Measurements from ENCODE around the gene LHX2. TPM values are rescaled to one million over a fixed set of nuclear protein-coding genes. Genes with fewer than 3 reads are reported as not detected.
A peak's percentile ranks its signal among the peaks of the same experiment; 100 is the strongest.

Gene LHX2
- total and polyA plus RNA-seq, 9 of the 15 experiments (the other 6 are each of a cell fraction or from before 2014, with no cell fraction given), result 0.07 TPM; not detected in 8

DNA sequence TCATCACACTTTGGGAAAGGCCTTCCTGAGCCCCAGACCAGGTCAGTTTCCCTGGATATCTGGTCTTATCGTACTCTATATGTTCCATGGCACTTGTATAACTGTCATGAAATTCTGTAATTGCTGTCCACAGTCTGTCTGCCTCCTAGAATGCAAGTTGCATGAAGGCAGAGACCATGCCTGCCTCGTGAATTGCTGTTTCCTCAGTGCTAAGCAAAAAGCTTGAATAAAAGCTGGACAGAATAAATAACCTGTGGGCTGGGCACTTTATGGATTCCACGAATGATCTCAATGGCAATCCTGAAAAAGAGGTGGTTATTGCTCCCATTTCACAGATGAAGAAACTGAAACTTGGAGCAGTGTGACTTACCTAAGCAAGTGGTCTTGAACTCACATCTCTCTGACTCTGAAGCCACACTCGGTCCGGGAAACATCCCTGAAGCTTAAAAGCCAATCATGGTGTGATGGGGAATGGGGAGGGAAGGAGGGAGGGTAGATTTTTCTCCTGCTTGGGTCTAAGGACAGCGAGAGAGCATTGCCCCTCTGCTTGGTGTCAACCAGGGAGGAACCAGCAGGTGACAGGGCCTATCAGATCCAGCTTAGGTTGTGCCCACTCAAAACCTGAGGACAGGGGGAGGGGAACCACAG lies 13.2 kb upstream of the LHX2 start:
- Histone ChIP-seq H3K9me1 (ENCODE audit: control insufficient read depth, insufficient read depth, low read length) (no peaks in the 10 kb centered on the region), H3K4me3 (no peak overlapping the region), H3K79me2 (ENCODE audit: control insufficient read depth, insufficient read depth, low read length) (no peaks in the 10 kb centered on the region), H3K27me3 (ENCODE audit: control insufficient read depth in 2 of 2, insufficient read depth in 2 of 2, low read length in 2 of 2) (peaks cover 53 to 60% of the 10 kb centered on the region in 2 experiments), H4K20me1 (replicated peaks; ENCODE audit: control insufficient read depth, insufficient read depth, low read length) (peaks cover 7% of the 10 kb centered on the region), H3K4me1 (replicated peaks in 1 of 2; ENCODE audit: control insufficient read depth in 2 of 2, insufficient read depth in 2 of 2, low read length in 2 of 2) (peaks cover 0 to 11% of the 10 kb centered on the region in 2 experiments; a peak in 2 of 5 replicates), H3K9ac (ENCODE audit: insufficient read depth in 1 of 2, low read depth in 2 of 2, low read length in 2 of 2) (no peak overlapping the region), H3K9me3 (replicated peaks; ENCODE audit: control insufficient read depth, insufficient read depth, low read depth, low read length) (no peaks in the 10 kb centered on the region), H3K36me3 (ENCODE audit: control insufficient read depth, insufficient read depth, low read length) (no peaks in the 10 kb centered on the region), H2AFZ (ENCODE audit: low read depth, low read length) (no peak overlapping the region), H3K4me2 (ENCODE audit: insufficient read depth, low read length) (no peak overlapping the region), H3K27ac (ENCODE audit: extremely low read depth, low read depth, low read length) (no peak overlapping the region)
- WGBS (ENCODE audit: insufficient coverage, low coverage, missing lambda C conversion rate), result 1% methylated on average over 5 of the region's 6 CpGs
- ChIA-PET CTCF (ENCODE audit: low intra/inter-chr PET ratio) (no interaction called here), POLR2A (interaction anchor here (1.2 kb wide), 1 partner anchor 14 kb away, joined by 6 read pairs; no protein-coding TSS in a partner anchor)
- no peak for ATAC-seq
- intact Hi-C loops (cut with micrococcal nuclease) (no loop called here), in situ Hi-C loops (cut with MboI) (no loop called here)
- BruUV-seq (replicated peaks), result no TSS peak
- no peak for FAIRE-seq
- DNase-seq (ENCODE audit: extremely low read depth in 1 of 4, low spot score in 3 of 4), result no peak
- peak; percentile 49 for TF ChIP-seq RBM25 (IDR thresholded peaks at IDR 0.05; ENCODE audit: low read depth, low read length, severe bottlenecking)
- no peak for TF ChIP-seq XRCC3 (IDR thresholded peaks at IDR 0.05)
- no peak for TF ChIP-seq ZBTB1 (CRISPR knock-in tag; IDR thresholded peaks at IDR 0.05; ENCODE audit: borderline replicate concordance, low read depth)
- TF ChIP-seq BCOR (IDR thresholded peaks at IDR 0.05), result 0 out of 2 replicates have a peak, but pooled peaks have one; percentile 15
- no peak for TF ChIP-seq POLR2AphosphoS2 (IDR thresholded peaks at IDR 0.05; ENCODE audit: low read length)
